ENCODE data around the gene OCRL. TPM values are rescaled to one million over a fixed set of nuclear protein-coding genes. Genes with fewer than 3 reads are reported as not detected.

Gene OCRL
- total and polyA plus RNA-seq, 4 donors = 3.1 to 13.1 (median 5.7) TPM

DNA sequence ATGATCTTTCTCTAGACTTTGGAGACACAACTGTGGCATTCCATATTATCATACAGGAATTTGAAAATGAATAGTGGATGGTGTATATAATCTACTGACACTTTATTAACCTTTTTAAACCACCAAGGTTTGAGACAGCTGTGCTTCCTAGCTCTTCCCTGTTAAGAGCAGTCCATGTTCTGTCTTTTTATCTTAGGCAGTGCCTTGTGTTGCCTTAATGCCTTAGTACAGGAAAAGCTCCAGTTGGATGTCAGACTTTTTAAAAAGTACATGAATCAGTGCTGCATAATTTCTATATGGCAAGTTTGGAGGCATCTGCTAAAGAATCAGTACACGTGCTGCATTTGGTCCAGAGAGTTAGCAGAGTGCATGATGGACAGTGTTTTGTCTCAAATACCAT, 45.1 kb downstream of the OCRL start:
- Histone ChIP-seq H3K4me3 (ENCODE audit: low read depth in 1 of 3, low read length in 3 of 3) (no peak overlapping the region), H3K36me3 (ENCODE audit: control insufficient read depth in 4 of 4, insufficient read depth in 3 of 4, low read depth in 1 of 4, low read length in 3 of 4) (peaks cover 6 to 22% (median 21%) of the 10 kb centered on the region in 4 donors), H3K4me1 (ENCODE audit: control insufficient read depth in 4 of 4, insufficient read depth in 4 of 4, low read length in 3 of 4) (no peaks in the 10 kb centered on the region), H3K27ac (ENCODE audit: low read depth in 1 of 2, low read length in 2 of 2) (no peak overlapping the region), H3K27me3 (ENCODE audit: control insufficient read depth in 4 of 4, insufficient read depth in 4 of 4, low read length in 3 of 4) (no peaks in the 10 kb centered on the region), H3K9me3 (ENCODE audit: control insufficient read depth in 4 of 4, low read length in 3 of 4) (no peaks in the 10 kb centered on the region), H3K9ac (ENCODE audit: low read depth in 1 of 2, low read length in 2 of 2) (no peak overlapping the region)
- TF ChIP-seq JUND (IDR thresholded peaks at IDR 0.05) = no peak
- TF ChIP-seq, protein P1, sequence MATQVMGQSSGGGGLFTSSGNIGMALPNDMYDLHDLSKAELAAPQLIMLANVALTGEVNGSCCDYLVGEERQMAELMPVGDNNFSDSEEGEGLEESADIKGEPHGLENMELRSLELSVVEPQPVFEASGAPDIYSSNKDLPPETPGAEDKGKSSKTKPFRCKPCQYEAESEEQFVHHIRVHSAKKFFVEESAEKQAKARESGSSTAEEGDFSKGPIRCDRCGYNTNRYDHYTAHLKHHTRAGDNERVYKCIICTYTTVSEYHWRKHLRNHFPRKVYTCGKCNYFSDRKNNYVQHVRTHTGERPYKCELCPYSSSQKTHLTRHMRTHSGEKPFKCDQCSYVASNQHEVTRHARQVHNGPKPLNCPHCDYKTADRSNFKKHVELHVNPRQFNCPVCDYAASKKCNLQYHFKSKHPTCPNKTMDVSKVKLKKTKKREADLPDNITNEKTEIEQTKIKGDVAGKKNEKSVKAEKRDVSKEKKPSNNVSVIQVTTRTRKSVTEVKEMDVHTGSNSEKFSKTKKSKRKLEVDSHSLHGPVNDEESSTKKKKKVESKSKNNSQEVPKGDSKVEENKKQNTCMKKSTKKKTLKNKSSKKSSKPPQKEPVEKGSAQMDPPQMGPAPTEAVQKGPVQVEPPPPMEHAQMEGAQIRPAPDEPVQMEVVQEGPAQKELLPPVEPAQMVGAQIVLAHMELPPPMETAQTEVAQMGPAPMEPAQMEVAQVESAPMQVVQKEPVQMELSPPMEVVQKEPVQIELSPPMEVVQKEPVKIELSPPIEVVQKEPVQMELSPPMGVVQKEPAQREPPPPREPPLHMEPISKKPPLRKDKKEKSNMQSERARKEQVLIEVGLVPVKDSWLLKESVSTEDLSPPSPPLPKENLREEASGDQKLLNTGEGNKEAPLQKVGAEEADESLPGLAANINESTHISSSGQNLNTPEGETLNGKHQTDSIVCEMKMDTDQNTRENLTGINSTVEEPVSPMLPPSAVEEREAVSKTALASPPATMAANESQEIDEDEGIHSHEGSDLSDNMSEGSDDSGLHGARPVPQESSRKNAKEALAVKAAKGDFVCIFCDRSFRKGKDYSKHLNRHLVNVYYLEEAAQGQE (IDR thresholded peaks at IDR 0.05) = no peak
- DNase-seq (ENCODE audit: low spot score) = no peak
- WGBS = 91% methylated on average over 1 of the region's 1 CpG

- no peak overlapping the region for H3K4me3 ChIP-seq (ENCODE audit: low read depth in 1 of 3, low read length in 3 of 3)
- no peaks in the 10 kb centered on the region for H3K9me3 ChIP-seq (ENCODE audit: control insufficient read depth in 4 of 4, low read length in 3 of 4)
- no peak overlapping the region for H3K9ac ChIP-seq (ENCODE audit: low read depth in 1 of 2, low read length in 2 of 2)
- no peak for DNase-seq (ENCODE audit: low spot score)
- no peaks in the 10 kb centered on the region for H3K4me1 ChIP-seq (ENCODE audit: control insufficient read depth in 4 of 4, insufficient read depth in 4 of 4, low read length in 3 of 4)
- peaks cover 6 to 27% (median 22%) of the 10 kb centered on the region in 4 donors for H3K36me3 ChIP-seq (ENCODE audit: control insufficient read depth in 4 of 4, insufficient read depth in 3 of 4, low read depth in 1 of 4, low read length in 3 of 4)
- no peak overlapping the region for H3K27ac ChIP-seq (ENCODE audit: low read depth in 1 of 2, low read length in 2 of 2)
- 90% methylated on average over 3 of the region's 3 CpGs for WGBS
- no peak for TF ChIP-seq SP1 (IDR thresholded peaks at IDR 0.05)
- TF ChIP-seq MAX (IDR thresholded peaks at IDR 0.05) = no peak
- no peak for TF ChIP-seq ZBTB33 (IDR thresholded peaks at IDR 0.05)
- TF ChIP-seq, protein P1 (IDR thresholded peaks at IDR 0.05) = no peak
- TF ChIP-seq FOXA1 (IDR thresholded peaks at IDR 0.05) = no peak
- H3K27me3 ChIP-seq (ENCODE audit: control insufficient read depth in 4 of 4, insufficient read depth in 4 of 4, low read length in 3 of 4) = no peaks in the 10 kb centered on the region
Observed at GRCh38 chrX:129585691-129586090, 45.6 kb downstream of the OCRL start.

DNA sequence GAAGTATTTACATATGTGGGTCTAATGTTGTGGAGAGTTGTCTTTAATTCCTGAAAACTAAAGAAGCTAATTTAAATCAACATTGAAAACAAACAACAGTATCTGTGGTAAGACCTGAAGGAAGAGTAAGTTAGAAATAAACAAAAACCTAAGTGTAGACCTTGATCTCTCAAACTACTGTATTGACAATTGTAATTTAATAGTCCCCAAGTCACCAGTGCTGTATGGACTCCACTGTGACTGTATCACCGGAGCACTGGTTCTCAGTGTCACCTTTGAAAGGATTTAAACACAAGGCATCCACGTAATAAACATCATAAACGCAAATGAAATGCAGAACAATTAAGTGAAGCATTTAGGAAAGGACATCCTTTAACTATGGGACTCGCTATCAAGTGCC, 46.4 kb downstream of the OCRL start:
- Histone ChIP-seq H3K27ac (ENCODE audit: low read depth in 1 of 2, low read length in 2 of 2) (no peak overlapping the region), H3K36me3 (ENCODE audit: control insufficient read depth in 4 of 4, insufficient read depth in 3 of 4, low read depth in 1 of 4, low read length in 3 of 4) (peaks cover 6 to 32% (median 24%) of the 10 kb centered on the region in 4 donors), H3K9ac (ENCODE audit: low read depth in 1 of 2, low read length in 2 of 2) (no peak overlapping the region), H3K4me3 (ENCODE audit: low read depth in 1 of 3, low read length in 3 of 3) (no peak overlapping the region), H3K27me3 (ENCODE audit: control insufficient read depth in 4 of 4, insufficient read depth in 4 of 4, low read length in 3 of 4) (no peaks in the 10 kb centered on the region), H3K9me3 (ENCODE audit: control insufficient read depth in 4 of 4, low read length in 3 of 4) (no peaks in the 10 kb centered on the region), H3K4me1 (ENCODE audit: control insufficient read depth in 4 of 4, insufficient read depth in 4 of 4, low read length in 3 of 4) (no peaks in the 10 kb centered on the region)
- DNase-seq (ENCODE audit: low spot score) = no peak
- WGBS = 95% methylated on average over 4 of the region's 4 CpGs
- TF ChIP-seq HNF4G (IDR thresholded peaks at IDR 0.05) (no peak), RAD21 (IDR thresholded peaks at IDR 0.05) (no peak), FOXA1 (IDR thresholded peaks at IDR 0.05) (no peak), HNF4A (conservative IDR thresholded peaks at IDR 0.05) (no peak), YY1 (IDR thresholded peaks at IDR 0.05) (no peak), TAF1 (conservative IDR thresholded peaks at IDR 0.05) (no peak), ZBTB33 (IDR thresholded peaks at IDR 0.05) (no peak), SP1 (IDR thresholded peaks at IDR 0.05) (no peak), RXRA (IDR thresholded peaks at IDR 0.05) (no peak)
- TF ChIP-seq, protein P1 (IDR thresholded peaks at IDR 0.05) = no peak
